ENCODE data around the gene PARD3. TPM values are rescaled to one million over a fixed set of nuclear protein-coding genes. Genes with fewer than 3 reads are reported as not detected.

Gene PARD3
- polyA plus RNA-seq, 3 donors: 0.51 TPM; not detected in 2

DNA sequence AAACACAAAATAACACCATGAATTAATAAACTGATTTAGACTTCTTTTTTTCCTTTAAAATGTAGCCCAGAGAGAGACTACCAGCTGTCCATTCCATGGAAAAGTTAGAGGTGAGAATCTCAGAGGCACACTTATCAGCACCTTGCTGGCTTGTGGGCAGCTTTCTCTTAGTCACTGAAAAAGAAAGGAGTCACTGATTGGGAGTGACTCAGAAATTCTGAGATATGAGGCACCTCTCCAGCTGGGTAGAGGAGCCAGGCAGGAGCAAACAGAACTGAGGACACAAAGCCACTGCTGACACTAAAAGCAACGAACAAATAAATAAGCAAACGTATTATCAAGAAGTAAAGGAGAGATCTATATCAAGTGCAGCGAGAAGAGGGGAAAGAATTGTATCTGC, 310.6 kb downstream of the PARD3 start:
- Mint-ChIP-seq H3K9me3 (peaks cover 0 to 2% (median 0%) of the 10 kb centered on the region in 7 donors), H3K27me3 (ENCODE audit: low read depth in 3 of 3) (peaks cover 0 to 2% (median 0%) of the 10 kb centered on the region in 3 donors), H3K4me3 (no peak overlapping the region), H3K4me1 (no peaks in the 10 kb centered on the region), H3K27ac (no peak overlapping the region), H3K36me3 (no peaks in the 10 kb centered on the region)
- 94% methylated on average over 3 of the region's 3 CpGs for WGBS (ENCODE audit: insufficient coverage)
- H3K36me3 ChIP-seq (replicated peaks in 1 of 2; ENCODE audit: control insufficient read depth in 1 of 2, insufficient read depth in 2 of 2, low read length in 2 of 2): no peaks in the 10 kb centered on the region
- no peak for DNase-seq
- H3K79me2 ChIP-seq (ENCODE audit: insufficient read depth, low read length): no peaks in the 10 kb centered on the region
- H4K20me1 ChIP-seq (ENCODE audit: insufficient read depth, low read length): no peaks in the 10 kb centered on the region
- TF ChIP-seq, protein P1, sequence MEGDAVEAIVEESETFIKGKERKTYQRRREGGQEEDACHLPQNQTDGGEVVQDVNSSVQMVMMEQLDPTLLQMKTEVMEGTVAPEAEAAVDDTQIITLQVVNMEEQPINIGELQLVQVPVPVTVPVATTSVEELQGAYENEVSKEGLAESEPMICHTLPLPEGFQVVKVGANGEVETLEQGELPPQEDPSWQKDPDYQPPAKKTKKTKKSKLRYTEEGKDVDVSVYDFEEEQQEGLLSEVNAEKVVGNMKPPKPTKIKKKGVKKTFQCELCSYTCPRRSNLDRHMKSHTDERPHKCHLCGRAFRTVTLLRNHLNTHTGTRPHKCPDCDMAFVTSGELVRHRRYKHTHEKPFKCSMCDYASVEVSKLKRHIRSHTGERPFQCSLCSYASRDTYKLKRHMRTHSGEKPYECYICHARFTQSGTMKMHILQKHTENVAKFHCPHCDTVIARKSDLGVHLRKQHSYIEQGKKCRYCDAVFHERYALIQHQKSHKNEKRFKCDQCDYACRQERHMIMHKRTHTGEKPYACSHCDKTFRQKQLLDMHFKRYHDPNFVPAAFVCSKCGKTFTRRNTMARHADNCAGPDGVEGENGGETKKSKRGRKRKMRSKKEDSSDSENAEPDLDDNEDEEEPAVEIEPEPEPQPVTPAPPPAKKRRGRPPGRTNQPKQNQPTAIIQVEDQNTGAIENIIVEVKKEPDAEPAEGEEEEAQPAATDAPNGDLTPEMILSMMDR (IDR thresholded peaks at IDR 0.05): no peak
- H3K9me3 ChIP-seq (replicated peaks in 1 of 2; ENCODE audit: control insufficient read depth in 1 of 2, insufficient read depth in 1 of 2, low read length in 2 of 2): no peaks in the 10 kb centered on the region
- H2AFZ ChIP-seq (ENCODE audit: insufficient read depth, low read depth, low read length, poor library complexity, severe bottlenecking): no peak overlapping the region
- H3K4me2 ChIP-seq (replicated peaks; ENCODE audit: extremely low read depth, low read length, poor library complexity, severe bottlenecking): no peak overlapping the region
- H3K4me3 ChIP-seq (replicated peaks in 1 of 3; ENCODE audit: low read depth in 2 of 3, low read length in 3 of 3): no peak overlapping the region
- H3K27me3 ChIP-seq (ENCODE audit: control insufficient read depth in 2 of 2, insufficient read depth in 2 of 2, low read length in 2 of 2): no peaks in the 10 kb centered on the region
- H3K9ac ChIP-seq (ENCODE audit: insufficient read depth, low read length, poor library complexity, severe bottlenecking): no peak overlapping the region
- no peak overlapping the region for H3K27ac ChIP-seq (ENCODE audit: low read depth in 1 of 2, low read length in 2 of 2)
- no peaks in the 10 kb centered on the region for H3K4me1 ChIP-seq (ENCODE audit: control insufficient read depth in 1 of 2, insufficient read depth in 2 of 2, low read length in 2 of 2)
- intact Hi-C loops (cut with micrococcal nuclease): no loop called here

DNA sequence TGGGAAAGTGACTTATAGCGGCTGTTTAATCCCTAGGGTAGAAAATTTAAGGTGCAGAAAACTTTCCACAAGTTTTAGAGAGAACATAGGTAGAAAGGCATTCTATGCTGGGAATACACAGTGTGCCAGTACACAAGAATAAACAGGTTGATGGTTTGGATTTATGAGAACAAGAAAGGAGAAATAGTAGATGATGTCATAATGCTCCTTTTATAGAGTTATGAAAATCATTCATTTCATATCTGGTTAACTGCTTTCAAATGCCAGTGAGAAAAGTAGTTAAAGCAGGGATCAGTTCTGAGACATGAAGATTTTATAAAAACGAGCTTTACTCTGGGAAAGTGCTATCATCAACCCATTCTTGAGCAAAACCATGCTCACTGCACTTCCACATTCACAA, 311.4 kb downstream of the PARD3 start:
- H3K9me3 ChIP-seq (replicated peaks in 1 of 2; ENCODE audit: control insufficient read depth in 1 of 2, insufficient read depth in 1 of 2, low read length in 2 of 2): no peaks in the 10 kb centered on the region
- H3K79me2 ChIP-seq (ENCODE audit: insufficient read depth, low read length): no peaks in the 10 kb centered on the region
- no peak overlapping the region for H3K27ac Mint-ChIP-seq
- H3K4me2 ChIP-seq (replicated peaks; ENCODE audit: extremely low read depth, low read length, poor library complexity, severe bottlenecking): no peak overlapping the region
- no peak overlapping the region for H3K4me3 Mint-ChIP-seq
- H3K4me3 ChIP-seq (replicated peaks in 1 of 3; ENCODE audit: low read depth in 2 of 3, low read length in 3 of 3): no peak overlapping the region
- no peaks in the 10 kb centered on the region for H3K4me1 Mint-ChIP-seq
- no peak overlapping the region for H3K9ac ChIP-seq (ENCODE audit: insufficient read depth, low read length, poor library complexity, severe bottlenecking)
- no peaks in the 10 kb centered on the region for H3K36me3 ChIP-seq (replicated peaks in 1 of 2; ENCODE audit: control insufficient read depth in 1 of 2, insufficient read depth in 2 of 2, low read length in 2 of 2)
- no peaks in the 10 kb centered on the region for H3K36me3 Mint-ChIP-seq
- no peak for DNase-seq
- peaks cover 0 to 2% (median 0%) of the 10 kb centered on the region in 7 donors for H3K9me3 Mint-ChIP-seq
- no CpG with 5 or more reads among the region's 2 CpGs for WGBS (ENCODE audit: insufficient coverage)
- no peaks in the 10 kb centered on the region for H4K20me1 ChIP-seq (ENCODE audit: insufficient read depth, low read length)
- H3K27me3 ChIP-seq (ENCODE audit: control insufficient read depth in 2 of 2, insufficient read depth in 2 of 2, low read length in 2 of 2): no peaks in the 10 kb centered on the region
- H3K27me3 Mint-ChIP-seq (ENCODE audit: low read depth in 3 of 3): peaks cover 0 to 2% (median 0%) of the 10 kb centered on the region in 3 donors
- no peak overlapping the region for H3K27ac ChIP-seq (ENCODE audit: low read depth in 1 of 2, low read length in 2 of 2)
- TF ChIP-seq, protein P1 (IDR thresholded peaks at IDR 0.05): no peak
- intact Hi-C loops (cut with micrococcal nuclease): no loop called here
- H2AFZ ChIP-seq (ENCODE audit: insufficient read depth, low read depth, low read length, poor library complexity, severe bottlenecking): no peak overlapping the region
- H3K4me1 ChIP-seq (ENCODE audit: control insufficient read depth in 1 of 2, insufficient read depth in 2 of 2, low read length in 2 of 2): no peaks in the 10 kb centered on the region

All from CD14-positive monocyte (primary cell).